K562 (cell line): ENCODE data around the gene SLC39A7. TPM values are rescaled to one million over a fixed set of nuclear protein-coding genes. Genes with fewer than 3 reads are reported as not detected.

Source experiments
- CBX8 ChIP-seq: fragments of 200-600 bp; sonication (generic); IDR thresholded peaks from 2 replicates; pipeline ENCODE4 v1.6.1; 2012; ENCODE audit warnings: borderline replicate concordance, mixed run types, low read depth, mild to moderate bottlenecking, moderate library complexity, mixed read lengths, low read length, control low read depth, inconsistent platforms; ENCODE audit not compliant: poor library complexity, severe bottlenecking; ENCODE audit errors: extremely low read depth
- HBP1 ChIP-seq: fragments of 450-650 bp; formaldehyde crosslinking; IDR thresholded peaks from 2 replicates; pipeline ENCODE4 v1.4.0; 2022; ENCODE audit warnings: missing genetic modification characterization
- MGA ChIP-seq: fragments of 450-650 bp; IDR thresholded peaks from 2 replicates; pipeline ENCODE4 v1.6.1; 2016; ENCODE audit warnings: mild to moderate bottlenecking, moderate library complexity
- SAFB ChIP-seq: fragments of 200-400 bp; formaldehyde crosslinking; IDR thresholded peaks from 2 replicates; pipeline ENCODE4 v1.6.1; 2017; ENCODE audit warnings: low read depth, low read length, borderline replicate concordance
- UBTF ChIP-seq, 2 experiments: IDR thresholded peaks; 2 replicates each; pipeline ENCODE4 v1.6.1; 2012; ENCODE audit warnings: improper control_type of control experiment in 2 of 2, low read depth in 2 of 2, low read length in 2 of 2, borderline replicate concordance in 1 of 2
- polyA plus RNA-seq, 8 experiments: library from polyadenylated mRNA; depleted of rRNA in 4 of 8; stranded (reverse) in 5 of 8; unstranded in 3 of 8; fragments of >200 nt; fragmentation: Nextera tagmentation in 2 of 8; fragmentation: Illumina TruSeq in 1 of 8; extraction: Ambion mirVana in 2 of 8; extraction: Trizol in 1 of 8; gene quantifications; 2 replicates each; pipeline versions ENCODE4 v1.2.1 to v1.2.3, GENCODE V29; 2011 to 2014; ENCODE audit warnings: inconsistent platforms in 1 of 8, missing spikeins in 1 of 8
- total RNA-seq, 7 experiments: library from RNA; depleted of rRNA in 6 of 7; stranded (reverse); fragments of >200 nt in 6 of 7; fragmentation: Illumina TruSeq in 2 of 7; extraction: Trizol in 2 of 7; gene quantifications; 2 replicates each; pipeline versions ENCODE4 v1.2.1 to v1.2.3, GENCODE V29; 2011 to 2021; ENCODE audit warnings: low replicate concordance in 1 of 7

SLC39A7 gene
- total and polyA plus RNA-seq, 9 of the 15 experiments (the other 6 are each of a cell fraction or from before 2014, with no cell fraction given): 21.7 to 169 (median 121) TPM

GRCh38 chr6:33161354-33162331 is 39.0 kb upstream of the SLC39A7 start (continued):
- TF ChIP-seq MGA (peak; percentile 70), SAFB (peak; percentile 60; the same call in 1 of the 2 replicates), CBX8 (no peak), UBTF (IDR thresholded peaks at IDR 0.05; ENCODE audit: borderline replicate concordance in 1 of 2, low read depth in 2 of 2, low read length in 2 of 2) (0 out of 4 replicates have a peak, but pooled peaks of 1 of the 2 experiments have one; percentile 57), HBP1 (peak; percentile 60; the same call in 1 of the 2 replicates)
